Stimulated activated naive CD8-positive, alpha-beta T cell treated with anti-CD3 and anti-CD28 coated beads, Interleukin-15, amount 100 ng/mL, for 72 hours (primary cell): ENCODE results near the gene PSD4.

Source experiments
- ATAC-seq: fragments of 150-1000 bp; cut with Tn5 transposase; 2 replicates; pipeline ENCODE4 v1.10.0; 2021; ENCODE audit warnings: mild to moderate bottlenecking, moderate library complexity
- DNase-seq, 2 donors: peaks; one replicate each; pipeline ENCODE4 v3.0.0; 2021 to 2022
- H3K27ac Mint-ChIP-seq, 2 donors: one replicate each; pipeline ENCODE4 v1.8.0; 2022; ENCODE audit warnings: mild to moderate bottlenecking in 2 of 2, mixed read lengths in 2 of 2, moderate library complexity in 2 of 2
- H3K27me3 Mint-ChIP-seq: one replicate; pipeline ENCODE4 v1.8.0; 2022; ENCODE audit warnings: mixed read lengths
- H3K4me1 Mint-ChIP-seq: one replicate; pipeline ENCODE4 v1.8.0; 2022; ENCODE audit warnings: mild to moderate bottlenecking, mixed read lengths
- H3K4me3 Mint-ChIP-seq, 2 donors: one replicate each; pipeline ENCODE4 v1.8.0; 2022; ENCODE audit warnings: mild to moderate bottlenecking in 2 of 2, mixed read lengths in 2 of 2, moderate library complexity in 1 of 2
- H3K9me3 Mint-ChIP-seq, 2 donors: one replicate each; pipeline ENCODE4 v1.8.0; 2022; ENCODE audit warnings: mixed read lengths in 2 of 2

Gene PSD4

GRCh38 chr2:113157897-113158753 lies 15.6 kb upstream of the PSD4 start:
- Mint-ChIP-seq H3K27ac (peak overlapping the region; percentile 90), H3K9me3 (no peaks in the 10 kb centered on the region), H3K27me3 (no peaks in the 10 kb centered on the region), H3K4me1 (peaks cover 28% of the 10 kb centered on the region), H3K4me3 (peak overlapping the region; percentile 88 to 90)
- ATAC-seq (peak; percentile 57), DNase-seq (no peak)

- Mint-ChIP-seq H3K4me1 (peaks cover 29% of the 10 kb centered on the region), H3K9me3 (no peaks in the 10 kb centered on the region), H3K27me3 (no peaks in the 10 kb centered on the region), H3K4me3 (no peak overlapping the region), H3K27ac (no peak overlapping the region)
- ATAC-seq, result no peak
- no peak for DNase-seq
These were observed 14.8 kb upstream of the PSD4 start for GRCh38 chr2:113158884-113159553.

- Mint-ChIP-seq H3K27ac (no peak overlapping the region), H3K4me3 (no peak overlapping the region), H3K4me1 (peaks cover 41% of the 10 kb centered on the region), H3K27me3 (no peaks in the 10 kb centered on the region), H3K9me3 (no peaks in the 10 kb centered on the region)
- no peak for ATAC-seq
- no peak for DNase-seq
These were observed 13.5 kb upstream of the PSD4 start for GRCh38 chr2:113160248-113160647.

DNA sequence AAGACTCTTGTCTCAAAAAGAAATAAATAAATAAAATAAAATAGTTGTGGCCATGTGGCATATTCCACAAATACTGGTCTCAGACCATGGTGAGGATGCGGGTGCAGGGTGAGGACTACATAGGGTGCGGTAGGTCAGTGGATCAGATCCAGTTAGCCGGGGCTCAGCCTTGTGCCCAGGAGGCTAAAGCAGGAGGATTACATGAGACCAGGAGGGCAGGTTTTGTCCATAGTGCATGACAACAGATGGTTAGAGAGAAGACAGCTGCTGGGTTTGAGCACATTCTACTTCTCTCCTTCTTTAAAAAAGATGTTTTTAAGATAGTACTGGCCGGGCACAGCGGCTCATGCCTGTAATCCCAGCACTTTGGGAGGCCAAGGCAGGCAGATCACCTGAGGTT lies 12.8 kb upstream of the PSD4 start:
- Mint-ChIP-seq H3K27ac (no peak overlapping the region), H3K4me3 (no peak overlapping the region), H3K27me3 (no peaks in the 10 kb centered on the region), H3K4me1 (peaks cover 44% of the 10 kb centered on the region), H3K9me3 (no peaks in the 10 kb centered on the region)
- DNase-seq (no peak), ATAC-seq (no peak)

GRCh38 chr2:113162173-113162572 lies 11.6 kb upstream of the PSD4 start:
- Mint-ChIP-seq H3K27ac (no peak overlapping the region), H3K27me3 (no peaks in the 10 kb centered on the region), H3K9me3 (no peaks in the 10 kb centered on the region), H3K4me1 (peaks cover 42% of the 10 kb centered on the region), H3K4me3 (no peak overlapping the region)
- no peak for ATAC-seq
- no peak for DNase-seq

GRCh38 chr2:113162869-113163268 lies 10.9 kb upstream of the PSD4 start:
- H3K4me3 Mint-ChIP-seq, result no peak overlapping the region
- H3K4me1 Mint-ChIP-seq, result peaks cover 44% of the 10 kb centered on the region
- no peaks in the 10 kb centered on the region for H3K27me3 Mint-ChIP-seq
- ATAC-seq, result no peak
- no peak overlapping the region for H3K27ac Mint-ChIP-seq
- DNase-seq, result no peak
- no peaks in the 10 kb centered on the region for H3K9me3 Mint-ChIP-seq

GRCh38 chr2:113164215-113164929 lies 9.4 kb upstream of the PSD4 start:
- no peaks in the 10 kb centered on the region for H3K27me3 Mint-ChIP-seq
- peak overlapping the region in 1 of 2 donors; percentile 66 for H3K27ac Mint-ChIP-seq
- H3K9me3 Mint-ChIP-seq, result no peaks in the 10 kb centered on the region
- no peak for ATAC-seq
- peaks cover 45% of the 10 kb centered on the region for H3K4me1 Mint-ChIP-seq
- no peak overlapping the region for H3K4me3 Mint-ChIP-seq
- no peak for DNase-seq

DNA sequence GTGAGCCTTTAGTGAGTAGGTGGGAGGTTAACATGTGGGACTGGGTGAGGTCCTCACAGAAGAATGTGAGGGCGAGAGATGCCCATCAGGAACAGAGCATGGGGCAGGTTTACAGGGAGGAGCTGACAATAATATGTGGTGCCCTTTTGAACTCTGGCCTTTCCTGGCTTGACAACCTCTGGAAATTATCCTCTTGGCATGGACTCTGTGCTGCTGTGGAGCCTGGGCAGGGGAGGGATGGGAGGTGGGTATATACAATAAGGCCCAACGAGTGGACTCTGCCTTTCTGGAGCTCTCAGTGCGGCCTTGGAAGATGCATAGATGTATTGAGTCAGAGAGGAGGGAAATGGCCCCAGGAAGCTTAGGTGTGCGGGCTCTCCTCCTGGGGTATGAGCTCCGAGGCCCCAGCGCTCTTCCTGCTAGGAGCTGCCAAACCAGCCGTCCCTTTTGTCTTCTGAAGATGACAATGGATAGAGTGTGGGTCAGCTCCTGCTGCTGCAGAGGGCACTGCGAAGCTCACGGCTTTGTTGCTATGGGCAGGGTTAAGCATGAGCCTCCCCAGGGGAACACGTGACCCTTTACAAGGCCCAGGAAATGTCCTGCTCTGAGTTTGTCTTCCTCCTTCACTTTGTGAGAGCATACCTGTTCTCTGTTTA lies 8.7 kb upstream of the PSD4 start:
- ATAC-seq (no peak), DNase-seq (no peak)
- Mint-ChIP-seq H3K27me3 (no peaks in the 10 kb centered on the region), H3K4me3 (no peak overlapping the region), H3K27ac (no peak overlapping the region), H3K4me1 (peaks cover 51% of the 10 kb centered on the region), H3K9me3 (no peaks in the 10 kb centered on the region)

GRCh38 chr2:113166187-113166645 lies 7.6 kb upstream of the PSD4 start:
- DNase-seq, result no peak
- Mint-ChIP-seq H3K4me3 (no peak overlapping the region), H3K4me1 (peaks cover 56% of the 10 kb centered on the region), H3K27ac (peak overlapping the region in 1 of 2 donors; percentile 92), H3K9me3 (peaks cover 4 to 5% of the 10 kb centered on the region in 2 donors), H3K27me3 (no peaks in the 10 kb centered on the region)
- no peak for ATAC-seq

DNA sequence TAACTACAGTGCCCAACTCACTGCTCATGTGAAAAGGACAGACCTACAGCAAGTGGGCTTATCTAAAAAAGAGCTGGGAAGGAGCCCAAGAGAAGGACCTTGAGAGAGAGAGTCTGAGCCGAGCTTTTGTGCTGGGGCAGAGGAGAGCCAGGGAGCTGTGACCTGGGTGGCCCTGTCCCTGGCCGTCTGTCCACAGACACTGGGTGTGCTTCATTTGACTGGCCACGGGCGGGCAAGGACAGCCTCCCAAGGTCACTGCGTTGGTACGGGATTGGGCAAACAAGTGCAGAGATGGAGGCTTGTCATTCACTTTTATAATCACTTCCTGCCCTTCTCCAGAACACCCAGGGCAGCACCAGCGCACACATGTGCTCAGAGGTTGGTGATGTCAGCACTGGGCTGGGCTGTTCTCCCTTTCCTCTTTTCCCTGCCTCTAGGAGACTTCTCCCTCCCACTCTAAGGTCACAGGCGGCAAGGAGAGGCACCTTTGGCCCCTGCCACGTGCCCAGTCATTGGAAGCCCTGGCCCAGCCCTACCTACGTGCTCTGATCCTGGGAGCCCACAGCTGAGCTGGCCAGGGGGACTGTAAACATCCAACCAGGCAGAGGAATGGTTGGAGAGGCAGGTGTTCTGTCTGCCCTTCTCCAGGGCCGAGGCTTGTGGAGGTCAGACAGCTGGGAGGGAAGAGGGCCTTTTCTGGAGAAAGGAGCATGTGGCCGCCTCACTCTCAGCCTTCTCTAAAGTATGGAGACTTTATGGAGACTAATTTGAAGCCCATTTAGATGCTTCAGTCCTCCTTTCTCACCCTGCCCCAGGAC lies 6.4 kb upstream of the PSD4 start:
- ATAC-seq (peak; percentile 74), DNase-seq (peak in 1 of 2 donors; percentile 43)
- H3K4me1 Mint-ChIP-seq, result peaks cover 67% of the 10 kb centered on the region
- H3K27me3 Mint-ChIP-seq, result no peaks in the 10 kb centered on the region
- peak overlapping the region; percentile 92 to 94 for H3K27ac Mint-ChIP-seq
- peaks cover 6 to 7% of the 10 kb centered on the region in 2 donors for H3K9me3 Mint-ChIP-seq
- peak overlapping the region; percentile 67 to 80 for H3K4me3 Mint-ChIP-seq

DNA sequence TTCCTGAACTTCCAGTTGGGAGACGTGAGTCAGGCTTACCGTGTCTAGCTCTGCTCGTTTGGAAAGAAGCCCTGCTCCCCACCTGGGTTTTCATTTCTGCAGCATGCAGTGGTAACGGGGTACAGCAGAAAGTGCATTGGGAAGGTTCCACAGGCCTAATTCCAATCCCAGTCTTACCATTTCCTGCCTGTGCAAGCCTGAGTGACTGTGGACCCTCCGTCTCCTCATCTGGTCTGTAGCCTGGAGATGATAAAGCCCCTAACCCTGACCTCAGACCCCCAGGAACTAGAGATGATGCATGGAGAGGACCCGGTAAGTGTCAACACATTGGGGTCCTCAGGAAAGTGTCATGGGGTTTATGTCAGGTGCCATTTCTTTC lies 5.8 kb upstream of the PSD4 start:
- DNase-seq (no peak), ATAC-seq (no peak)
- peak overlapping the region; percentile 70 to 73 for H3K4me3 Mint-ChIP-seq
- peaks cover 6 to 7% of the 10 kb centered on the region in 2 donors for H3K9me3 Mint-ChIP-seq
- peak overlapping the region; percentile 92 to 94 for H3K27ac Mint-ChIP-seq
- peaks cover 73% of the 10 kb centered on the region for H3K4me1 Mint-ChIP-seq
- H3K27me3 Mint-ChIP-seq, result no peaks in the 10 kb centered on the region

DNA sequence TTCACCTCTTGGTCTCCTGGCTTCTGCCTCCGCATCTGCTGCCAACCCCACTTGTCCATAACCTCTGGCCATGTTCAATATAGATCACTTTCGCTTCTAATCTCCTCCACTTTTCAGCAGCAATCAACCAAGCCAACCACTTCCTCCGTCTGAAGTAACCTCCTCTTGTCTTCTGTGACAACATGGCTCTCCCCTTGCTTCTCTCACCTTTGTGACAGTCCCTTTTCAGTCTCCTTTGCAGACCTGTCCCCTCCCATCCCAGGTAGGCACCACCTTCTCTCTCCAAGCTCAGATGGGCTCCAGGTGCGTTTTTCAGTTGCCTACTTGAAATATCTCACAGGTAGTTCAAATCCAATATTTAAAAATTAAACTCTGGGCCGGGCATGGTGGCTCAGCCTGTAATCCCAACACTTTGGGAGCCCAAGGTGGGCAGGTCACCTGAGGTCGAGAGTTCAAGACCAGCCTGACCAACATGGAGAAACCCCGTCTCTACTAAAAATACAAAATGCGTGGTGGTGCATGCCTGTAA lies 4.7 kb upstream of the PSD4 start:
- H3K9me3 Mint-ChIP-seq, result peaks cover 6 to 7% of the 10 kb centered on the region in 2 donors
- H3K27ac Mint-ChIP-seq, result peak overlapping the region; percentile 92 to 94
- ATAC-seq, result peak; percentile 49
- H3K4me1 Mint-ChIP-seq, result peaks cover 82% of the 10 kb centered on the region
- DNase-seq, result peak; percentile 40 to 41
- peak overlapping the region; percentile 70 to 73 for H3K4me3 Mint-ChIP-seq
- no peaks in the 10 kb centered on the region for H3K27me3 Mint-ChIP-seq

DNA sequence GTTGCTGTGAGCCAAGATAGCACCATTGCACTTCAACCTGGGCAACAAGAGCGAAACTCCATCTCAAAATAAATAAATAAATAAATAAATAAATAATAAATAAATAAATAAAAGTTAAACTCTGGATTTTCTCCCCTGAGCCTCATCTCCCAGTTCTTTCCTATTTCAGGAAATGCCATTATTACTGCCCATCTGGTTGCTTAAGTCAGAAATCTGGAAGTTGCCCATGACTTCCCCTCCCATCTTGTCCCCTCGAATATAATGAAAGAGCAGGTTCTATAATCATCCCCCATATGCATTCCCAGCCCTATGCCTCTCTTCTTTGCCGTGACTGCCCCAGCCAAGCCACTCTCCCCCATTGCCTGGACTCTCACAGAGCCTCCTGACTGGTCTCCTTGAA lies 4.2 kb upstream of the PSD4 start:
- DNase-seq (no peak), ATAC-seq (no peak)
- Mint-ChIP-seq H3K27ac (peak overlapping the region in 1 of 2 donors; percentile 35), H3K4me1 (peaks cover 77% of the 10 kb centered on the region), H3K9me3 (peaks cover 6 to 7% of the 10 kb centered on the region in 2 donors), H3K4me3 (peak overlapping the region; percentile 14 to 15), H3K27me3 (no peaks in the 10 kb centered on the region)

- H3K27me3 Mint-ChIP-seq, result no peaks in the 10 kb centered on the region
- no peak for DNase-seq
- ATAC-seq, result no peak
- H3K4me3 Mint-ChIP-seq, result peak overlapping the region; percentile 14 to 41
- H3K9me3 Mint-ChIP-seq, result peaks cover 6 to 7% of the 10 kb centered on the region in 2 donors
- peaks cover 72% of the 10 kb centered on the region for H3K4me1 Mint-ChIP-seq
- H3K27ac Mint-ChIP-seq, result peak overlapping the region in 1 of 2 donors; percentile 50
These were observed 2.3 kb upstream of the PSD4 start for GRCh38 chr2:113171334-113172075.
